Heart left ventricle (tissue), 13 donors: Measurements from ENCODE around the gene DUSP16.
A peak's percentile ranks its signal among the peaks of the same experiment; 100 is the strongest.

Experiments
- CTCF ChIP-seq, 12 donors: fragments of 200-600 bp; sonication (generic) in 4 of 12; IDR thresholded peaks; one replicate each; pipeline versions ENCODE4 v1.5.0 to v1.8.0; 2018 to 2022; ENCODE audit warnings: antibody characterized with exemption in 12 of 12, mild to moderate bottlenecking in 5 of 12
- POLR2A ChIP-seq, 2 donors: fragments of 450-650 bp; IDR thresholded peaks; one replicate each; pipeline ENCODE4 v1.6.1; 2017; ENCODE audit warnings: antibody characterized with exemption in 2 of 2, mild to moderate bottlenecking in 2 of 2, moderate library complexity in 2 of 2
- donor health status: ischemic (EF 13 %, LVEDD 7.1; RV severe dilation, severe dysfunction).
- donor health status: DM: no; HTN: yes; CAD: no.
- donor health status: DM: no; HTN: no; CAD: no.
- donor health status: ischemic (EF 25% LVEDD 6.9; RV normal size, moderate dysfunction).
- donor health status: ischemic (EF 25% LVEDD 5.7; RV mildly dilated, moderate dysfunction).
- donor health status: ischemic (EF 35%, LVEDD 5.7; RV mildly dilated, moderate dysfunction).
- donor health status: nonischemic (EF 11% LVEDD 7.7; RV severe dilation, severe dysfunction).
- donor health status: DM: yes; HTN: yes; CAD: no.
- donor health status: PGD.
- donor health status: ischemic (EF 29% LVEDD 5.4; RV normal size, mild dysfunction).
- donor health status: nonischemic (EF 23%, LVEDD 6.1; RV moderate dilation, normal function).

- TF ChIP-seq CTCF (IDR thresholded peaks at IDR 0.05) (peak in 1 of 12 donors; percentile 16), POLR2A (IDR thresholded peaks at IDR 0.05) (no peak)
Observed at GRCh38 chr12:12534166-12534866, 28.3 kb downstream of the DUSP16 start.
